ENCODE measurements around the gene CDC25A. TPM values are rescaled to one million over a fixed set of nuclear protein-coding genes. Genes with fewer than 3 reads are reported as not detected.

Gene CDC25A
- total RNA-seq, 1 donor from 2014 or later = 1.8 TPM

GRCh38 chr3:48220746-48221145, 32.5 kb upstream of the CDC25A start:
- H3K9me3 Mint-ChIP-seq = no peaks in the 10 kb centered on the region
- TF ChIP-seq, protein P1, sequence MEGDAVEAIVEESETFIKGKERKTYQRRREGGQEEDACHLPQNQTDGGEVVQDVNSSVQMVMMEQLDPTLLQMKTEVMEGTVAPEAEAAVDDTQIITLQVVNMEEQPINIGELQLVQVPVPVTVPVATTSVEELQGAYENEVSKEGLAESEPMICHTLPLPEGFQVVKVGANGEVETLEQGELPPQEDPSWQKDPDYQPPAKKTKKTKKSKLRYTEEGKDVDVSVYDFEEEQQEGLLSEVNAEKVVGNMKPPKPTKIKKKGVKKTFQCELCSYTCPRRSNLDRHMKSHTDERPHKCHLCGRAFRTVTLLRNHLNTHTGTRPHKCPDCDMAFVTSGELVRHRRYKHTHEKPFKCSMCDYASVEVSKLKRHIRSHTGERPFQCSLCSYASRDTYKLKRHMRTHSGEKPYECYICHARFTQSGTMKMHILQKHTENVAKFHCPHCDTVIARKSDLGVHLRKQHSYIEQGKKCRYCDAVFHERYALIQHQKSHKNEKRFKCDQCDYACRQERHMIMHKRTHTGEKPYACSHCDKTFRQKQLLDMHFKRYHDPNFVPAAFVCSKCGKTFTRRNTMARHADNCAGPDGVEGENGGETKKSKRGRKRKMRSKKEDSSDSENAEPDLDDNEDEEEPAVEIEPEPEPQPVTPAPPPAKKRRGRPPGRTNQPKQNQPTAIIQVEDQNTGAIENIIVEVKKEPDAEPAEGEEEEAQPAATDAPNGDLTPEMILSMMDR (IDR thresholded peaks at IDR 0.05) = no peak
- no peak overlapping the region for H3K27ac Mint-ChIP-seq
- CTCF ChIA-PET = no interaction called here
- DNase-seq (no peak), ATAC-seq (ENCODE audit: low read depth) (no peak)
- H3K27me3 Mint-ChIP-seq = no peaks in the 10 kb centered on the region
- POLR2A ChIA-PET = no interaction called here
- intact Hi-C loops (cut with micrococcal nuclease) = no loop called here
- peaks cover 46% of the 10 kb centered on the region for H3K4me1 Mint-ChIP-seq
- no peak overlapping the region for H3K4me3 Mint-ChIP-seq
- H3K36me3 Mint-ChIP-seq (ENCODE audit: low read depth) = no peaks in the 10 kb centered on the region

GRCh38 chr3:48219543-48219942, 31.3 kb upstream of the CDC25A start:
- intact Hi-C loops (cut with micrococcal nuclease) = no loop called here
- Mint-ChIP-seq H3K9me3 (no peaks in the 10 kb centered on the region), H3K4me1 (peaks cover 34% of the 10 kb centered on the region), H3K27ac (no peak overlapping the region), H3K36me3 (ENCODE audit: low read depth) (no peaks in the 10 kb centered on the region), H3K4me3 (no peak overlapping the region), H3K27me3 (no peaks in the 10 kb centered on the region)
- POLR2A ChIA-PET = no interaction called here
- CTCF ChIA-PET = no interaction called here
- TF ChIP-seq, protein P1 (IDR thresholded peaks at IDR 0.05) = no peak
- ATAC-seq (ENCODE audit: low read depth) (no peak), DNase-seq (no peak)

- ChIA-PET POLR2A (no interaction called here), CTCF (no interaction called here)
- no peaks in the 10 kb centered on the region for H3K27me3 Mint-ChIP-seq
- peaks cover 24% of the 10 kb centered on the region for H3K4me1 Mint-ChIP-seq
- H3K4me3 Mint-ChIP-seq = no peak overlapping the region
- intact Hi-C loops (cut with micrococcal nuclease) = no loop called here
- H3K27ac Mint-ChIP-seq = no peak overlapping the region
- no peaks in the 10 kb centered on the region for H3K36me3 Mint-ChIP-seq (ENCODE audit: low read depth)
- DNase-seq (no peak), ATAC-seq (ENCODE audit: low read depth) (no peak)
- H3K9me3 Mint-ChIP-seq = no peaks in the 10 kb centered on the region
- TF ChIP-seq, protein P1 (IDR thresholded peaks at IDR 0.05) = no peak
Measured at GRCh38 chr3:48218537-48218936, 30.3 kb upstream of the CDC25A start.

DNA sequence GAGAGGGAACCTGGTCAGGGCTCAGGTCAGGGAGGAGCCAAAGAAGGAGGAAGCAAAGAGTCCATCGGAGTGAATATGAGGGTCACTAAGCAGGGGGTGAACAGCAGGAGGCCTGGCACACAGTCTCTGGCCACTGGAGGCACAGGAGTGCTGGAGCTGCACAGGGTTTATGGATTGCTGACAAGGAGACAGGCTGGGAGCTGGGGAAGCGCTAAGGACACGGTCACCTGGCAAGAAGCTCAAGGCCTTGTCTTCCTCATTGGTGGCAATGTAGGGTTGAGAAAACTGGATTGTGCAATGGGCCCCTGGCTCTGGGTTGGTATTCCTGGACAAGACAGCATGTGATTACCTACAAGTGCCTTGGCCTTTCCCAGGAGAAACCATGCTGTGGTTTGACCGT, 29.2 kb upstream of the CDC25A start:
- H3K27me3 Mint-ChIP-seq = no peaks in the 10 kb centered on the region
- H3K4me3 Mint-ChIP-seq = no peak overlapping the region
- ATAC-seq (ENCODE audit: low read depth) (no peak), DNase-seq (no peak)
- POLR2A ChIA-PET = no interaction called here
- TF ChIP-seq, protein P1 (IDR thresholded peaks at IDR 0.05) = no peak
- intact Hi-C loops (cut with micrococcal nuclease) = no loop called here
- H3K9me3 Mint-ChIP-seq = no peaks in the 10 kb centered on the region
- H3K36me3 Mint-ChIP-seq (ENCODE audit: low read depth) = no peaks in the 10 kb centered on the region
- H3K4me1 Mint-ChIP-seq = peaks cover 14% of the 10 kb centered on the region
- H3K27ac Mint-ChIP-seq = no peak overlapping the region
- CTCF ChIA-PET = no interaction called here

- H3K27me3 Mint-ChIP-seq = no peaks in the 10 kb centered on the region
- H3K4me3 Mint-ChIP-seq = no peak overlapping the region
- intact Hi-C loops (cut with micrococcal nuclease) = no loop called here
- H3K9me3 Mint-ChIP-seq = no peaks in the 10 kb centered on the region
- no peaks in the 10 kb centered on the region for H3K36me3 Mint-ChIP-seq (ENCODE audit: low read depth)
- ATAC-seq (ENCODE audit: low read depth) (no peak), DNase-seq (no peak)
- ChIA-PET POLR2A (no interaction called here), CTCF (no interaction called here)
- H3K27ac Mint-ChIP-seq = no peak overlapping the region
- TF ChIP-seq, protein P1 (IDR thresholded peaks at IDR 0.05) = no peak
- H3K4me1 Mint-ChIP-seq = no peaks in the 10 kb centered on the region
Measured at GRCh38 chr3:48215876-48216275, 27.7 kb upstream of the CDC25A start.

Measured in activated B cell treated with CpG ODN at 0.5 μM for 24 hours (primary cell).